ENCODE results near the gene NAT16. TPM values are rescaled to one million over a fixed set of nuclear protein-coding genes. Genes with fewer than 3 reads are reported as not detected.

Gene NAT16
- total and polyA plus RNA-seq, 2 donors: not detected

DNA sequence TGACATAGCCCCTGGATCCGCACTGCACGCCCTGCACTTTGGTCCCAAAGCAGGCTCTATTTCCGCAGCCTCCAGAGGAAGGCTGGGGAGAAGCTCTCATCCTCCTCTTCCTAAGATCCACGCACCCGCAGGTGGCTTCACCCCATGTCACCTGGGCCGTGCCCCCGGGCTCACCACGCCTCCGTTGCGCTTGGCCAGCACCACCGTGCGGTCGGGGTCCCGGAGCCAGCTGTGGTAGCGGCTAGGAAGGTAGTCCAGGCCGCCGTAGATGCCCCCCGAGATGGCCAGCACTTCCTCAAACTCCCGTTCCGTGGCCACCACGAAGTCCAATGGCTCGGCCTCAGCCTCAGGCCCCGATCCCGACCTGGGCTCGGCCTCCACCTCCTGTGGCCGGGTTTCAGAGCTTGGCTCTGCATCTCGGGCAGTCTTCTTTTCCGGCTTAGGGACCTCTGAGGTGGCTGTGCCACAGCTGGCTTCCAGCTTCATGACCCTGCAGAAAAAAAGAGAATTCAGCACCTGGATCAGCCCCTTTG is 5.7 kb downstream of the NAT16 start:
- Histone ChIP-seq H3K27me3 (ENCODE audit: control insufficient read depth in 2 of 2, insufficient read depth in 1 of 2, low read length in 1 of 2) (peaks cover 71 to 100% of the 10 kb centered on the region in 2 donors), H3K4me3 (ENCODE audit: low read length in 2 of 2) (no peak overlapping the region), H3K27ac (ENCODE audit: low read depth in 1 of 2, low read length in 1 of 2) (no peak overlapping the region), H3K36me3 (ENCODE audit: control insufficient read depth in 2 of 2, insufficient read depth in 2 of 2, low read length in 1 of 2) (no peaks in the 10 kb centered on the region), H3K9me3 (ENCODE audit: control insufficient read depth in 2 of 2, insufficient read depth in 1 of 2, low read length in 1 of 2) (peaks cover 19 to 34% of the 10 kb centered on the region in 2 donors), H3K4me1 (ENCODE audit: control insufficient read depth in 2 of 2, insufficient read depth in 2 of 2, low read length in 2 of 2) (peaks cover 30 to 44% of the 10 kb centered on the region in 2 donors)
- DNase-seq (ENCODE audit: low read depth in 6 of 9, low spot score in 9 of 9): no peak
- WGBS: 6% methylated on average over 28 of the region's 28 CpGs

GRCh38 chr7:101173752-101174244 is 6.3 kb downstream of the NAT16 start:
- no peak overlapping the region for H3K27ac ChIP-seq (ENCODE audit: low read depth in 1 of 2, low read length in 1 of 2)
- H3K36me3 ChIP-seq (ENCODE audit: control insufficient read depth in 2 of 2, insufficient read depth in 2 of 2, low read length in 1 of 2): no peaks in the 10 kb centered on the region
- WGBS: 10% methylated on average over 16 of the region's 16 CpGs
- H3K4me3 ChIP-seq (ENCODE audit: low read length in 2 of 2): no peak overlapping the region
- H3K27me3 ChIP-seq (ENCODE audit: control insufficient read depth in 2 of 2, insufficient read depth in 1 of 2, low read length in 1 of 2): peaks cover 72 to 100% of the 10 kb centered on the region in 2 donors
- H3K4me1 ChIP-seq (ENCODE audit: control insufficient read depth in 2 of 2, insufficient read depth in 2 of 2, low read length in 2 of 2): peaks cover 32 to 49% of the 10 kb centered on the region in 2 donors
- H3K9me3 ChIP-seq (ENCODE audit: control insufficient read depth in 2 of 2, insufficient read depth in 1 of 2, low read length in 1 of 2): peaks cover 19 to 37% of the 10 kb centered on the region in 2 donors
- no peak for DNase-seq (ENCODE audit: low read depth in 6 of 9, low spot score in 9 of 9)

- no peak overlapping the region for H3K4me3 ChIP-seq (ENCODE audit: low read length in 2 of 2)
- peaks cover 76 to 100% of the 10 kb centered on the region in 2 donors for H3K27me3 ChIP-seq (ENCODE audit: control insufficient read depth in 2 of 2, insufficient read depth in 1 of 2, low read length in 1 of 2)
- 5% methylated on average over 53 of the region's 53 CpGs for WGBS
- no peak overlapping the region for H3K27ac ChIP-seq (ENCODE audit: low read depth in 1 of 2, low read length in 1 of 2)
- no peak for DNase-seq (ENCODE audit: low read depth in 6 of 9, low spot score in 9 of 9)
- peaks cover 19 to 37% of the 10 kb centered on the region in 2 donors for H3K9me3 ChIP-seq (ENCODE audit: control insufficient read depth in 2 of 2, insufficient read depth in 1 of 2, low read length in 1 of 2)
- peaks cover 32 to 51% of the 10 kb centered on the region in 2 donors for H3K4me1 ChIP-seq (ENCODE audit: control insufficient read depth in 2 of 2, insufficient read depth in 2 of 2, low read length in 2 of 2)
- H3K36me3 ChIP-seq (ENCODE audit: control insufficient read depth in 2 of 2, insufficient read depth in 2 of 2, low read length in 1 of 2): no peaks in the 10 kb centered on the region
These were observed 7.0 kb downstream of the NAT16 start for GRCh38 chr7:101172854-101173751.

- WGBS: 6% methylated on average over 79 of the region's 79 CpGs
- peaks cover 19 to 37% of the 10 kb centered on the region in 2 donors for H3K9me3 ChIP-seq (ENCODE audit: control insufficient read depth in 2 of 2, insufficient read depth in 1 of 2, low read length in 1 of 2)
- no peak overlapping the region for H3K4me3 ChIP-seq (ENCODE audit: low read length in 2 of 2)
- DNase-seq (ENCODE audit: low read depth in 6 of 9, low spot score in 9 of 9): peak in 1 of 9 donors; percentile 56
- H3K36me3 ChIP-seq (ENCODE audit: control insufficient read depth in 2 of 2, insufficient read depth in 2 of 2, low read length in 1 of 2): no peaks in the 10 kb centered on the region
- H3K4me1 ChIP-seq (ENCODE audit: control insufficient read depth in 2 of 2, insufficient read depth in 2 of 2, low read length in 2 of 2): peaks cover 33 to 58% of the 10 kb centered on the region in 2 donors
- no peak overlapping the region for H3K27ac ChIP-seq (ENCODE audit: low read depth in 1 of 2, low read length in 1 of 2)
- H3K27me3 ChIP-seq (ENCODE audit: control insufficient read depth in 2 of 2, insufficient read depth in 1 of 2, low read length in 1 of 2): peaks cover 77 to 100% of the 10 kb centered on the region in 2 donors
These were observed 7.9 kb downstream of the NAT16 start for GRCh38 chr7:101172005-101172853.

DNA sequence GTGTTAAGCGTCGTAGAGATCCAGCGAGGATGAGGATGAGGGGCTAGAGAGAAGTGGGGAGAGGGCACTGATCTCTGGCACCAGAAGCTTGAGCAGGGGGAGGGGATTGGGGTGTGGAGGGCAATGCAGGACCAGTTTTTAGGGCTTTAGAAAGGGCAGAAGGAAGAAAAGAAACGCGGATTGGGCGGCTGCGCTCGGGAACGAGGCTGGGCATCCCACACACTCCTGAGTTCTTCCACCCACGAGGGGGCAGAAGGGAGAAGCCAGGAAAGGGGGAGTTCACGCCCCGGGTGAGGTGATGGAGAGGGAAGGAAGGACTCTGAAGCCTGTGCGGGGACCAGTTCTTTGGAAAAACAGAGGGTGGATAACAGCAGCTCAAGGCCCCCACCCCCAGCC is 8.7 kb downstream of the NAT16 start:
- Histone ChIP-seq H3K36me3 (ENCODE audit: control insufficient read depth in 2 of 2, insufficient read depth in 2 of 2, low read length in 1 of 2) (no peaks in the 10 kb centered on the region), H3K27ac (ENCODE audit: low read depth in 1 of 2, low read length in 1 of 2) (no peak overlapping the region), H3K4me1 (ENCODE audit: control insufficient read depth in 2 of 2, insufficient read depth in 2 of 2, low read length in 2 of 2) (peaks cover 38 to 65% of the 10 kb centered on the region in 2 donors), H3K4me3 (ENCODE audit: low read length in 2 of 2) (no peak overlapping the region), H3K9me3 (ENCODE audit: control insufficient read depth in 2 of 2, insufficient read depth in 1 of 2, low read length in 1 of 2) (peaks cover 19 to 42% of the 10 kb centered on the region in 2 donors), H3K27me3 (ENCODE audit: control insufficient read depth in 2 of 2, insufficient read depth in 1 of 2, low read length in 1 of 2) (peaks cover 77 to 100% of the 10 kb centered on the region in 2 donors)
- 5% methylated on average over 13 of the region's 13 CpGs for WGBS
- no peak for DNase-seq (ENCODE audit: low read depth in 6 of 9, low spot score in 9 of 9)

DNA sequence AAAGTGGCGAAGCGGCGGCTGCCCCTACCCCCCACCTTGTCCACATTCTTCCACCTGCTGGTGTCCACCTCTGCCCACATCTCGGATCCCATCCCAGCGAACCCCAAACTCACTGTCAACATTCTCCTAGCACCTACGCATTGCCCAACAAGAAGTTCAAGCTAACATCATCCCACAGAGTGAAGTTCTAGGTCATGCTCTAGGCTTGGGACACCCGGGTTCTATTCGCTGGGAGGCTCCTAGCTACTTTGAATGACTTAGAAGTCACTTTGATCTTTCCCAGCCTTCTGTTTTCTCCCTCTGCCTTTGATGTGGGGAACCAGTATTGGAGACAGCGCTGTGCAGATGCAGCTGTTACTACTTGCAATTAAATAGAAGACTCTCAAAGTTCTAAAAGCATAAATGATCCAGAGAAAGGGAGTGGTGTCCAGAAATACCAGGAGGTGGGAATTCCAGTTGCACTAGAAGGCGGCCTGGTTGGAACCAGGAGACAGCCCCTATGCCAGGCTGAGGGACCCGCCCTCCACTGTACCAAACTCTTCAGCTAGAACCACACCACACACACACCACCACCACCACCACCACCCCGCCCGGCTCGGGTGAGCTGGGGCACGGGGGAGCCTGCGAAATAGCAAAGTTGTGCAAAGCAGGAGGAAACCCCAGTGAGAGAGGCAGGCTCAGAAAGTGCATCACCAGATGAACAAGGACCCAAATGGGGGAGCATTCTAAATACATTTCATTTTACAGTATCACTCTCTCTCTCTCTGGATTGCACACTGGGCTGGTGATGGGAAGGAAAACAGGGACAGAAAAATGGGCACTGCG is 9.3 kb downstream of the NAT16 start:
- H3K4me1 ChIP-seq (ENCODE audit: control insufficient read depth in 2 of 2, insufficient read depth in 2 of 2, low read length in 2 of 2): peaks cover 44 to 71% of the 10 kb centered on the region in 2 donors
- H3K9me3 ChIP-seq (ENCODE audit: control insufficient read depth in 2 of 2, insufficient read depth in 1 of 2, low read length in 1 of 2): peaks cover 19 to 46% of the 10 kb centered on the region in 2 donors
- 6% methylated on average over 17 of the region's 17 CpGs for WGBS
- no peak overlapping the region for H3K4me3 ChIP-seq (ENCODE audit: low read length in 2 of 2)
- H3K27me3 ChIP-seq (ENCODE audit: control insufficient read depth in 2 of 2, insufficient read depth in 1 of 2, low read length in 1 of 2): peaks cover 78 to 100% of the 10 kb centered on the region in 2 donors
- H3K36me3 ChIP-seq (ENCODE audit: control insufficient read depth in 2 of 2, insufficient read depth in 2 of 2, low read length in 1 of 2): no peaks in the 10 kb centered on the region
- DNase-seq (ENCODE audit: low read depth in 6 of 9, low spot score in 9 of 9): peak in 2 of 9 donors; percentile 60 to 77
- H3K27ac ChIP-seq (ENCODE audit: low read depth in 1 of 2, low read length in 1 of 2): no peak overlapping the region

DNA sequence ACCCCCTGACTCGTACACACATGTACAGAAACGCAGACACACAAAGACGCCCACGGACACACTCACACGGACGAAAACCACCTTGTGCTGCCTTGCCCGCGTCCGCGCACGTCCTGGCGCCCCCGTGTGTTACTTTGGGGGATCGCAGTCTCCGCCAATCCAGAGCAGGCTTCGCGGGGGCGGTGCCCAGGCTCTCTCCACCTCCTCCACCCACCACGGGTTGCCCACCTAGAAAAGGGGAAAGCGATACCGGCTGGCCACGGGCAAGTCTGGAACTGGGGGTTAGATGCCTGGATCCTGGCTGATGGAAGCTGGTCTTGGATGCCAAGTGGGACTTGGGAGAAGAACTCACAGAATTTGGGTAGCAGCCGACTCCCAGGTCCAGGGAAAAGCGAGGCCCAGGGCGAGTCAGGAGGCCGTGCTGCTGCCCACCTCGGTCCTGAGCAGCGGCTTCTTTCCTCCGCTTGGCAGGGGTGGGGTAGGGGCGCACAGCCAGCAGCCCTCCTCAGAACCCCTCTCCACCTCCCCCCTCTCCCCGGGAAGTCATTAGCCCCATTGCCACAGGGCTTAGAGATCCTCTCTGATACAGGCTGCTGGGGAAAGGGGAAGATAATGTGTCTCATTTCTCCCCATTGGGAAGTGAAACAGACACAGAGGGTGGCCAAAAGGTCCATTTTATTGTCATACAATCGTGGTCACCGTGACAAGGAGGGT is 10.1 kb downstream of the NAT16 start:
- H3K27ac ChIP-seq (ENCODE audit: low read depth in 1 of 2, low read length in 1 of 2): no peak overlapping the region
- peaks cover 19 to 51% of the 10 kb centered on the region in 2 donors for H3K9me3 ChIP-seq (ENCODE audit: control insufficient read depth in 2 of 2, insufficient read depth in 1 of 2, low read length in 1 of 2)
- H3K4me1 ChIP-seq (ENCODE audit: control insufficient read depth in 2 of 2, insufficient read depth in 2 of 2, low read length in 2 of 2): peaks cover 50 to 80% of the 10 kb centered on the region in 2 donors
- H3K36me3 ChIP-seq (ENCODE audit: control insufficient read depth in 2 of 2, insufficient read depth in 2 of 2, low read length in 1 of 2): no peaks in the 10 kb centered on the region
- H3K4me3 ChIP-seq (ENCODE audit: low read length in 2 of 2): no peak overlapping the region
- WGBS: 2% methylated on average over 33 of the region's 33 CpGs
- peaks cover 80 to 100% of the 10 kb centered on the region in 2 donors for H3K27me3 ChIP-seq (ENCODE audit: control insufficient read depth in 2 of 2, insufficient read depth in 1 of 2, low read length in 1 of 2)
- DNase-seq (ENCODE audit: low read depth in 6 of 9, low spot score in 9 of 9): peak in 5 of 9 donors; percentile 56 to 80 (median 70)

Data from thymus (tissue), 11 donors.